Activated CD4-positive, alpha-beta memory T cell treated with anti-CD3 and anti-CD28 coated beads, Interleukin-2, amount 10 ng/mL, durations not matched to agents 7 days and 5 days (primary cell): Measurements from ENCODE around the gene ANKRD53. TPM values are rescaled to one million over a fixed set of nuclear protein-coding genes. Genes with fewer than 3 reads are reported as not detected.
A peak's percentile ranks its signal among the peaks of the same experiment; 100 is the strongest.
"Not testable (repeated sequence)": the region's sequence is repeated elsewhere in the genome, so short reads cannot be mapped to it uniquely, and the experiment has no call there.

Source experiments
- CTCF ChIA-PET: fragments of 350-600 bp; sonication (Branson Sonifier 250); formaldehyde crosslinking; loops from one replicate; lab custom pipeline; 2021; ENCODE audit warnings: antibody characterized with exemption, inconsistent platforms; lab: Charles Lee
- POLR2A ChIA-PET: fragments of 350-600 bp; sonication (Branson Sonifier 250); formaldehyde crosslinking; loops from one replicate; lab custom pipeline; 2021; ENCODE audit warnings: antibody characterized with exemption; lab: Charles Lee
- DNase-seq: peaks from one replicate; pipeline ENCODE4 v3.0.0-alpha.2; 2020
- H3K27ac Mint-ChIP-seq: one replicate; pipeline ENCODE4 v1.8.0; 2021; ENCODE audit warnings: mild to moderate bottlenecking, mixed read lengths
- H3K27me3 Mint-ChIP-seq: one replicate; pipeline ENCODE4 v1.8.0; 2021; ENCODE audit warnings: mixed read lengths
- H3K36me3 Mint-ChIP-seq: one replicate; pipeline ENCODE4 v1.8.0; 2021; ENCODE audit warnings: low read depth, mixed read lengths
- H3K4me1 Mint-ChIP-seq: one replicate; pipeline ENCODE4 v1.8.0; 2021; ENCODE audit warnings: mixed read lengths
- H3K4me3 Mint-ChIP-seq: one replicate; pipeline ENCODE4 v1.8.0; 2021; ENCODE audit warnings: mild to moderate bottlenecking, mixed read lengths
- H3K9me3 Mint-ChIP-seq: one replicate; pipeline ENCODE4 v1.8.0; 2021; ENCODE audit warnings: mixed read lengths
- total RNA-seq, 2 experiments: library from RNA; stranded (reverse); gene quantifications; one replicate each; pipeline ENCODE4 v1.2.3, GENCODE V29; 2021

The ANKRD53 gene
- total RNA-seq, 2 experiments from 2014 or later = not detected

DNA sequence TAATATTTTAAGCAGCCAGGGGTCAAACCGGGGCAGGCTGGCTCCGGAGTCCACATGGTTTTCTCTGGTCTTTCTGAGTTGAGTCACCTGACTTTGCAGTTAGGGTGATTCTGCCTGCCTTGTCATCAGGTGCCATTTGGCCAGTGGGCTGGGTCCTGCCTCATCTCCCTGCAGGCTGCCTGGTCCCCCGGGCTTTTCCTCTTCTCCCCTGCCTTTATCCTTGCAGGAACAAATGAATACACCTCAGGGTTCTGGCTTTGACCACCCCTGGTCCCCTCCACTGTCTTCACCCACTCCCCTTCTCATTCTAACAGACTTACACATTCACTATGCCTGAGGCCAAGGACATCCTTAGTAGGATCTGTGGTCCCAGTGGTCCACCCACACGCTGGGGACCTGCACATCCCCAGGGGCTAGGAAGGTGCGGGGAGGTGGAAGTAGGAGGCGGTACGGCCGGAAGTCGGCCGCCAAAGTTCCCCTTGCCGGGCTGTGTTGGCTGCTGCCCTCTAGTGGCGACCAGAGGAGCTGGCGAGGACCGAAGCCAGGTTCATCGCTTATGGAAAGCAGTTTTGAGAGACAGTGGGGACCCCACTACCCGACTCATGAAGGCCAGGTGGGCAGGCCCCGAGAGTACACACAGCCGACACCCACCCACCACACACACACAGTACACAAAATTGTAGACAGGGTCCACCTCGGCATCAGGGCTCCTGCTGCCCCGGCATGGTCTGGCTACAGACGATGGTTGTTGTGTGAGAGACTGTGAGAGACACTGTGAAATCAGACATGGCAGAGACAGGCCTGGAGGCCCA is 22.6 kb downstream of the ANKRD53 start:
- peak overlapping the region; percentile 73 for H3K27ac Mint-ChIP-seq
- no peaks in the 10 kb centered on the region for H3K9me3 Mint-ChIP-seq
- POLR2A ChIA-PET = interaction anchor here (1.7 to 3.4 kb wide), 3 partner anchors 16 to 129 kb away, joined by 4 to 26 read pairs (median 6); partner anchors contain the start of genes MCEE and NAGK

DNA sequence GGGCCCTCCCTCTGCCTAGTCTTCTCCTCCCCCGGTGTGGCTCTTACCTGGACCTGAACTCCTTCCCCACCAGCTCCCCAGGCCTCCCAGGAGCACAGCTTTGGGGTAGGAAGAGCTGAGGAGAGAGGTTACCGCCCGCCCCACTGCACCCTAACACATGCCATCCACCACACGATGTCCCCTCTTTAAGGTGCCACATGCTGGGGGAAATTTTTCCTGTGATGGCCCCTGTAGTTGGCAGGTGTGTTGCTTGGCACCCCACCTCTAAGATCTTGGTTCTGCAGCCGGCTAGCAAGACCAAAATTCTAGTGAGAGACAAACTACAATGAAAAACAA is 23.1 kb downstream of the ANKRD53 start:
- Mint-ChIP-seq H3K4me3 (no peak overlapping the region), H3K27me3 (no peaks in the 10 kb centered on the region), H3K36me3 (no peaks in the 10 kb centered on the region), H3K4me1 (peaks cover 31% of the 10 kb centered on the region), H3K27ac (no peak overlapping the region), H3K9me3 (no peaks in the 10 kb centered on the region)
- CTCF ChIA-PET = interaction anchor here (0.6 to 3.0 kb wide), 10 partner anchors 12 to 176 kb away, joined by 3 to 26 read pairs (median 7); partner anchors contain the start of gene NAGK
- POLR2A ChIA-PET = interaction anchor here (1.7 to 3.4 kb wide), 3 partner anchors 17 to 128 kb away, joined by 4 to 26 read pairs (median 6); partner anchors contain the start of genes MCEE and NAGK
- peak; percentile 11 for DNase-seq

More for the DNA sequence above, 22.6 kb downstream of the ANKRD53 start:
- peaks cover 31% of the 10 kb centered on the region for H3K4me1 Mint-ChIP-seq
- DNase-seq = peak; percentile 83
- CTCF ChIA-PET = interaction anchor here (0.6 to 3.0 kb wide), 11 partner anchors 11 to 175 kb away, joined by 3 to 26 read pairs (median 5); partner anchors contain the start of gene NAGK
- H3K27me3 Mint-ChIP-seq = no peaks in the 10 kb centered on the region
- H3K36me3 Mint-ChIP-seq = no peaks in the 10 kb centered on the region
- peak overlapping the region; percentile 66 for H3K4me3 Mint-ChIP-seq

DNA sequence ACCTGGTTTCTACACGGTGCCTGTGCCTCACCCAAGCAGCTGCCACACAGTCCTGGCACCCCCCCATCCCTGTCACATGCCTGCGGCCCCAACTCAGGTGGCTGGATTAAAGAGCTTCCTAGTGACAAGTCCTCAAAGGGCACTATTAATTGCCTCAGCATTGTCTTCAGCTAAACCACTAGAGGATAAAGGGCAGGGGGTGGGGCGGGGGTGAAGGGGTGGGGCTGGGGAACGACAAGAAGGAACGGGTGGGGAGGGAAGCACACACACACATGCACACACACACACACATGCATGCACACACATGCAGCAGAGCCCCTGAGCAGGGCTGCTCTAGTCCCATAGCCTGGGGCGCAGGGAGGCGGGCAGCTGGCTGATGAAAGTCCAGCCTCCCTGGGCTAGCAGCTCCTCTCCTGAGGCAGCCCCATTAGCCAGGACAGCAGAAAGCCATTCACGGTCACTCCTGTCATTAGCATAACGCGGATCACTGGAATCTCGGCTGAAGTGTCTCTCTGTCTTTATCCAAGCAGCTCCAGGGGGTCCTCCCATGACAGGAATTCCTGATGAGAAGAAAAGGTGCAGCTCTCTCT is 23.6 kb downstream of the ANKRD53 start:
- ChIA-PET POLR2A (interaction anchor here (1.7 to 3.4 kb wide), 3 partner anchors 17 to 128 kb away, joined by 4 to 26 read pairs (median 6); partner anchors contain the start of genes MCEE and NAGK), CTCF (interaction anchor here (1.0 to 3.0 kb wide), 6 partner anchors 13 to 66 kb away, joined by 4 to 26 read pairs (median 14); partner anchors contain the start of gene NAGK)
- Mint-ChIP-seq H3K4me3 (no peak overlapping the region), H3K36me3 (no peaks in the 10 kb centered on the region), H3K27me3 (no peaks in the 10 kb centered on the region), H3K27ac (no peak overlapping the region), H3K4me1 (peaks cover 31% of the 10 kb centered on the region), H3K9me3 (no peaks in the 10 kb centered on the region)
- peak; percentile 9 for DNase-seq

DNA sequence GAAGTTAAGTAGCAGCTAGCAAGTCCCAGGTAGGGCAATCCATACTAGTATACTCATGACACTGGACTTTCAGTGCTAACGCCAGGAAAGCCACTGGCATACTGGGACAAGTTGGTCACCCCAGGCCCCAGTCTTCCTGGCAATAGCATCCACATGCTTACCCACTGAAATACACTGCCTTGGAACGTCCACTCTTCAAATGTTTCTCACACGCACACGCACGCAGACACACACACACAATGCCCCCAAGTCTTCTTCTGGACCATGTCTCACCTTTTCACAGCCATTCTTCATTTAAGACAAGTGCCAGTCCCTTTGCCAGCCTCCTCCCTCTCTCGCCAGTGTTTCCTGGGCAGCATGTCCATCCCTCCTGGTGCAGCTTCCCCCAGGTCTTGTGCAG is 25.0 kb downstream of the ANKRD53 start:
- Mint-ChIP-seq H3K27ac (no peak overlapping the region), H3K4me1 (peaks cover 29% of the 10 kb centered on the region), H3K4me3 (no peak overlapping the region), H3K27me3 (no peaks in the 10 kb centered on the region), H3K36me3 (no peaks in the 10 kb centered on the region), H3K9me3 (no peaks in the 10 kb centered on the region)
- CTCF ChIA-PET = interaction anchor here (2.3 kb wide), 1 partner anchor 40 kb away, joined by 11 read pairs; no protein-coding TSS in a partner anchor
- POLR2A ChIA-PET = no interaction called here
- no peak for DNase-seq

GRCh38 chr2:71003966-71004755 is 25.7 kb downstream of the ANKRD53 start:
- Mint-ChIP-seq H3K4me3 (no peak overlapping the region), H3K27ac (no peak overlapping the region), H3K4me1 (peaks cover 22% of the 10 kb centered on the region), H3K27me3 (no peaks in the 10 kb centered on the region), H3K9me3 (no peaks in the 10 kb centered on the region), H3K36me3 (no peaks in the 10 kb centered on the region)
- no peak for DNase-seq
- POLR2A ChIA-PET = no interaction called here
- CTCF ChIA-PET = interaction anchor here (1.2 kb wide), 1 partner anchor 20 kb away, joined by 3 read pairs; no protein-coding TSS in a partner anchor

- no peaks in the 10 kb centered on the region for H3K36me3 Mint-ChIP-seq
- no peak overlapping the region for H3K4me3 Mint-ChIP-seq
- POLR2A ChIA-PET = no interaction called here
- no peak for DNase-seq
- no peak overlapping the region for H3K27ac Mint-ChIP-seq
- H3K9me3 Mint-ChIP-seq = no peaks in the 10 kb centered on the region
- peaks cover 15% of the 10 kb centered on the region for H3K4me1 Mint-ChIP-seq
- H3K27me3 Mint-ChIP-seq = peaks cover 2% of the 10 kb centered on the region
- CTCF ChIA-PET = interaction anchor here (1.2 kb wide), 1 partner anchor 20 kb away, joined by 3 read pairs; no protein-coding TSS in a partner anchor
These were observed 26.4 kb downstream of the ANKRD53 start for GRCh38 chr2:71004857-71005256.

GRCh38 chr2:71005271-71006202 is 27.1 kb downstream of the ANKRD53 start:
- CTCF ChIA-PET = no interaction called here
- H3K9me3 Mint-ChIP-seq = no peaks in the 10 kb centered on the region
- peaks cover 10% of the 10 kb centered on the region for H3K4me1 Mint-ChIP-seq
- peaks cover 9% of the 10 kb centered on the region for H3K27me3 Mint-ChIP-seq
- H3K4me3 Mint-ChIP-seq = no peak overlapping the region
- no peak for DNase-seq
- no peaks in the 10 kb centered on the region for H3K36me3 Mint-ChIP-seq
- no peak overlapping the region for H3K27ac Mint-ChIP-seq
- POLR2A ChIA-PET = no interaction called here

GRCh38 chr2:71006323-71006722 is 27.9 kb downstream of the ANKRD53 start:
- DNase-seq = no peak
- POLR2A ChIA-PET = interaction anchor here (0.8 kb wide), 1 partner anchor 62 kb away, joined by 4 read pairs; the partner anchor contains the start of gene NAGK
- CTCF ChIA-PET = no interaction called here

DNA sequence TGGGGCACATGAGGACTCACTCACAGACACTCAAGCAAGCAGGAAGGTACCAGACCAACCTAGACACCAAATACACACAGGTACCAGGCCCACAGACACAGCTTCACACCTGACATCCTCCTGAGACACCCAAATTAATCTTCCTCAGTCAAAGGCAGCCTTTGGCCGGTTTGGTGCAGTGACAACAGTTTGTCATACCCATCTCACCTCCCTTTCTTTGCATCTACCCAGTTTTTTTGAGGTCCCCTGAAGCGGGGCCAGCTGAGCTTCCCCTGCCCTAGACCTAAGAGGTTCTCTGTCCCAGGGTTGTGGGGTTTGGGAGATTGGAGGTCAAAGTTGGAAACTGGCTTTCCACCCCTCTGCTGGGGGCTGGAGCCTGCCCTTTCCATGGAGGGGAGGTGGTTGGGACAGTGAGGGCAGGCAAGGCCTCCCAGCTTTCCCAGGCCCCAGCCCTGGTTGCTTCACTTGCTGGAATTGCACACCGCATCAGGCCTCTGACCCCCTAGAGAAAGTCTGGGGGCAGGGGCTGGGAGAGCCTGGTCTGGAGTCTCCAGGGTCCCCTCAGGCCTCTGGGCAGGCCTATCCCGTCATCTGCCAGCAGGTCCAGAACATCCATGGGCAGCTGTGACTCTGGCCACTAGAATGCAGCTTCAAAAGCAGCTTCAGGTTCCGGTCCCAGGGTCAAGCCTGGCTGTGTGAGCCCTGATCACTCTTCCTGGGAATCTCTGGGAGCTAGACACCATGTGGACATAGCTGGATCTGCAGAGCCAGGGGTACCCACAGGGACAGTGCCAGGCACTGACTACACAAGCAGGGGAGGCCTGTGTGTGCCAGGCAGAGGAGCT is 28.7 kb downstream of the ANKRD53 start:
- H3K36me3 Mint-ChIP-seq = no peaks in the 10 kb centered on the region
- H3K4me3 Mint-ChIP-seq = no peak overlapping the region
- CTCF ChIA-PET = interaction anchor here (1.1 kb wide), 1 partner anchor 22 kb away, joined by 4 read pairs; no protein-coding TSS in a partner anchor

More at GRCh38 chr2:71006323-71006722, 27.9 kb downstream of the ANKRD53 start:
- Mint-ChIP-seq H3K27ac (no peak overlapping the region), H3K4me1 (peaks cover 2% of the 10 kb centered on the region), H3K27me3 (peaks cover 9% of the 10 kb centered on the region), H3K4me3 (no peak overlapping the region), H3K36me3 (no peaks in the 10 kb centered on the region), H3K9me3 (no peaks in the 10 kb centered on the region)

GRCh38 chr2:71008342-71008741 is 29.9 kb downstream of the ANKRD53 start:
- ChIA-PET CTCF (no interaction called here), POLR2A (interaction anchor here (0.8 kb wide), 1 partner anchor 60 kb away, joined by 4 read pairs; the partner anchor contains the start of gene NAGK)
- no peaks in the 10 kb centered on the region for H3K36me3 Mint-ChIP-seq
- peaks cover 13% of the 10 kb centered on the region for H3K27me3 Mint-ChIP-seq
- no peak overlapping the region for H3K27ac Mint-ChIP-seq
- DNase-seq = no peak
- no peaks in the 10 kb centered on the region for H3K9me3 Mint-ChIP-seq
- H3K4me1 Mint-ChIP-seq = no peaks in the 10 kb centered on the region
- no peak overlapping the region for H3K4me3 Mint-ChIP-seq

More for the DNA sequence above, 28.7 kb downstream of the ANKRD53 start:
- no peaks in the 10 kb centered on the region for H3K4me1 Mint-ChIP-seq
- peaks cover 13% of the 10 kb centered on the region for H3K27me3 Mint-ChIP-seq
- H3K9me3 Mint-ChIP-seq = no peaks in the 10 kb centered on the region
- POLR2A ChIA-PET = interaction anchor here (0.8 kb wide), 2 partner anchors 61 to 62 kb away, joined by 4 read pairs; partner anchors contain the start of gene NAGK
- no peak overlapping the region for H3K27ac Mint-ChIP-seq
- no peak for DNase-seq

- H3K36me3 Mint-ChIP-seq, POLR2A ChIA-PET, H3K4me1 Mint-ChIP-seq, CTCF ChIA-PET, H3K27ac Mint-ChIP-seq, H3K9me3 Mint-ChIP-seq, H3K4me3 Mint-ChIP-seq, DNase-seq: not testable (repeated sequence)
- H3K27me3 Mint-ChIP-seq = peaks cover 15% of the 10 kb centered on the region
These were observed 33.4 kb downstream of the ANKRD53 start for GRCh38 chr2:71011786-71012185.
